GM19193 (cell line): ENCODE results near the gene FIBP.

ENCODE experiments used
- POLR2A ChIP-seq: IDR thresholded peaks from 4 replicates; pipeline ENCODE4 v1.6.1; 2011; ENCODE audit not compliant: insufficient read depth, insufficient read length; ENCODE audit errors: extremely low read depth

Gene FIBP

GRCh38 chr11:65888163-65888814 lies at the start of gene FIBP:
Gene FIBP (minus strand): TSS chr11:65888471. CDS start chr11:65888418, 53 bp downstream.
- TF ChIP-seq POLR2A, result peak; percentile 94

GRCh38 chr11:65937766-65938165 lies 49.5 kb upstream of the FIBP start:
- TF ChIP-seq POLR2A, result no peak

- TF ChIP-seq POLR2A, result no peak
These were observed 45.7 kb upstream of the FIBP start for GRCh38 chr11:65934014-65934413.

GRCh38 chr11:65932558-65932919 lies 44.3 kb upstream of the FIBP start:
- TF ChIP-seq POLR2A, result no peak

- TF ChIP-seq POLR2A, result no peak
These were observed 43.7 kb upstream of the FIBP start for GRCh38 chr11:65931773-65932557.

GRCh38 chr11:65928667-65929066 lies 40.4 kb upstream of the FIBP start:
- no peak for TF ChIP-seq POLR2A

- peak; percentile 64 for TF ChIP-seq POLR2A
These were observed 39.7 kb upstream of the FIBP start for GRCh38 chr11:65927904-65928397.

- TF ChIP-seq POLR2A, result no peak
These were observed 37.1 kb upstream of the FIBP start for GRCh38 chr11:65925397-65925796.

GRCh38 chr11:65922565-65922964 lies 34.3 kb upstream of the FIBP start:
- TF ChIP-seq POLR2A, result no peak

GRCh38 chr11:65921876-65922275 lies 33.6 kb upstream of the FIBP start:
- TF ChIP-seq POLR2A, result no peak

- no peak for TF ChIP-seq POLR2A
These were observed 32.8 kb upstream of the FIBP start for GRCh38 chr11:65921033-65921555.

- no peak for TF ChIP-seq POLR2A
These were observed 32.1 kb upstream of the FIBP start for GRCh38 chr11:65920372-65920802.

- TF ChIP-seq POLR2A, result no peak
These were observed 31.5 kb upstream of the FIBP start for GRCh38 chr11:65919573-65920371.

- TF ChIP-seq POLR2A, result peak; percentile 30
These were observed 30.9 kb upstream of the FIBP start, which contains the start of gene DRAP1 for GRCh38 chr11:65919141-65919572. Gene DRAP1 (plus strand): TSS chr11:65919426. CDS start chr11:65919502, 76 bp downstream.
